NCI-H2196 treated with DMSO at 0.1 percent for 48 hours (cell line): ENCODE data around the gene CHURC1.
"Not testable (repeated sequence)": the region's sequence is repeated elsewhere in the genome, so short reads cannot be mapped to it uniquely, and the experiment has no call there.

ENCODE experiments used
- DNase-seq: peaks from one replicate; lab custom pipeline; 2025; ENCODE audit not compliant: unreplicated experiment; lab: John Stamatoyannopoulos, UW

CHURC1 gene

GRCh38 chr14:64906022-64906421, 8.2 kb upstream of the CHURC1 start:
- no peak for DNase-seq

GRCh38 chr14:64910847-64911495, 3.3 kb upstream of the CHURC1 start:
- no peak for DNase-seq

GRCh38 chr14:64912261-64912660, 2.0 kb upstream of the CHURC1 start:
- DNase-seq, result no peak

GRCh38 chr14:64913477-64913876, 778 bp upstream of the CHURC1 start:
- DNase-seq, result not testable (repeated sequence)

DNA sequence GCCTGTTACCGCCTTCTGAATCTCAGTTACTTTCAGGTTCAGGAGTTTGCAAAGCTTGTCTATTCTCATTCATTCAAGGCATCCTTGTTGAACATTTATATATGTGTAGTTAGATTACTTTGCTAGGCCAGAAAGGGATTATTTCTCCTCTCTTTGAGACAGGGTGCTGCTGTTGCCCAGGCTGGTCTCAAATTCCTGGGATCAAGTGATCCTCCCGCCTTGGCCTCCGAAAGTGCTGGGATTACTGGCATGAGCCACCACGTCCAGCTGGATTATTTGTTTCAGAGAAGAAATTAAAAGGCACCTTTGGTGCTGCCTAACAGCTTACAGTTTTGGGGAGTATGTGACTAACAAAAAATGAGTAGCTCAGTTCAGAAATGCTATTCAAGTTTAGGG, 772 bp downstream of the CHURC1 start:
- DNase-seq, result no peak

DNA sequence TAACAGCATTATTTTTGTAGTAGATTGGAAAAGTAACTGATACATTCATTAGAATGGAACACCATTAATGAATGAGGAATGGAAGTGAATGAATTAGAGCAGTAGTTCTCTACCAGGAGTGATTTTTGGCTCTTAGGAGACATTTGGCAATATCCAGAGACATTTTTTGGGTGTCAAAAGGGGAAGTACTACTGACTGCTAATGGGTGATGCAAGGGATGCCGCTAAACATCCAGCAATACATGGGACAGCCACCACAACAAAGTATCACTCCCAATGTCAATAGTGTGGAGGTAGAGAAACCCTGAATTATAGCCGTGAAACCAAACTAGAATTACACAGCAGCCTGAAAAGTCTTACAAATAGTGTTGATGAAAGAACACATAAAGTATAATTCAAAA, 1.5 kb downstream of the CHURC1 start:
- no peak for DNase-seq

DNA sequence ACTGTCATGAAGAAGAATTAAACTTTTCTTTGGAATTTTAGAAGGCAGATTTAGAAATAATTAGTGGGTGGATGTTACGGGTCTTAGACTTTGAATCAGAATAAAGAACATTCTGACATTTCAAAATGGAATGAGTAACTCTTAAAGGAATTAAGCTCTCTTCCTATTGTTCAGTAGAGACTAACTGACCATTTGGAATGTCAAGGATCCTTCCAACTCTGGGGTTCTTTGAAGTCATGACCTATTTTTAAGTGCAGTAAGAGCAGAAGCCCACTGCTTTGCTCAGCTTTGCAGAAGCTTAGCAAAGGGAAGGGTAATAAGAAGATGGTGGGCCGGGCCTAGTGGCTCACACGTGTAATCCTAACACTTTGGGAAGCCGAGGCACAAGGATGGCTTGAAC, 4.0 kb downstream of the CHURC1 start:
- no peak for DNase-seq

DNA sequence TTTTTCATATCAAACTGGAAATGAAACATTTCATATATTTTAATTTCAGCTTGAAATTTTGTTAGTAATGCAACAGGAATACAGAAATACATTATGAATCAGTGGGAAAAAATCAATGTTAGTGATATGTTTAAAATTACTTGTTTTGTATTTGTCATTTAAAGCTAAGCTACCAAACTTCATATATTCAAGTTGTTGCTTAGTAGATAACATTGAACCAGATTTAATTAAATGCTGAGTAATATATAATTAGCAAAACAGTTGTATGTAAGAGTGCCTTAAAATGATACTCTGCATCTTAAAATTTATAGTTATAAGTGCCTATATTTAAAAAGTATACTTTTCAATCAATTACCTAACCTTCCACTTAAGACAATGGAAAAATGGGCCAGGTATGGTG, 5.0 kb downstream of the CHURC1 start:
- no peak for DNase-seq

DNA sequence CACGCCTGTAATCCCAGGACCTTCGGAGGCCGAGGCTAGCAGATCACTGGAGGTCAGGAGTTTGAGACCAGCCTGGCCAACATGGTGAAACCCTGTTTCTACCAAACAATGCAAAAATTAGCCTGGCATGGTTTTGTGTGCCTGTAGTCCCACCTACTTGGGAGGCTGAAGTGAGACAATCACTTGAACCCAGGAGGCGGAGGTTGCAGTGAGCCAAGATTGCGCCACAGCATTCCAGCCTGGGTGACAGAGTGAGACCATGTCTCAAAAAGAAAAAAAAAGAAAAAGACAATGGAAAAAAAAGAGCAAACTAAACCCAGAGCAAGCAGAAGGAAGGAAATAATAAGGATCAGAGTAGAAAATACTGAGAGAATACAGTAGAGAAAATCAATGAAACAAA, 5.4 kb downstream of the CHURC1 start:
- DNase-seq, result no peak

- DNase-seq, result no peak
These were observed 6.2 kb downstream of the CHURC1 start for GRCh38 chr14:64920465-64920864.

- no peak for DNase-seq
These were observed 8.8 kb downstream of the CHURC1 start for GRCh38 chr14:64923015-64923414.

GRCh38 chr14:64926398-64926995, 12.2 kb downstream of the CHURC1 start:
- DNase-seq, result no peak

DNA sequence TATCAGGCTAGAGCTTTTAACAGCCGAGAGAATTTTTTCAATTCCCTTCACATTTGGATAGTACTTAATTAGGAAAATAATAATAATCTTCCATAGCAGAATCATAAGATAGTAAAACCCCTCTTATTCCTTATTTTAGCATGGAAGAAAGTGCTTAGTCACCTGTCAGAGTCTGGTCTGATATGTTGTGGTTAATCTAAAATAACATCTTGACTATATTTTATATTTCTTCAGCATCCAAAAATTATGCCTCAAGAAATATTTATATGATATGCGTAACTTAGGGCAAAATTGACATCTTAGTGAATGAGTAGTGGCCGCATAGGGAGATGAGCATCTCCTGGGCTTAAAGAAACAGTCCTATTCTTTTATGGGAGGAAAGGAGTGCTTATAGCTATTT, 12.8 kb downstream of the CHURC1 start:
- no peak for DNase-seq

- no peak for DNase-seq
These were observed 14.2 kb downstream of the CHURC1 start for GRCh38 chr14:64928239-64929013.

DNA sequence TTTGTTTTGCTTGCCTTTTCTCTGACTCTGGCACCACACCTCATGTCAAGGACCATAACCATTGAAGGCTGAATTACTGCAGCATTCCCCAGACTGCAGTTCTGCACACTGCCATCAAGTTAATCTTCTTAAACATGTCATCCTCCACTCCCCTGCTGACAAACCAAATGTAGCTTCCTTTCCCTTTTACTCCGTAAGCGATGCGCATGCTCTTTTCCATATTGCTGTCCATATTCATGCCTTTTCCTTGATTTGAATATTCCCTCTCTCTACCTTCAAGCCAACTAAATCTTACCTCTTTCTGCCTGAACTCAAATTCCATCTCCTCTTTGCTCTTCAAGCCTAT, 14.7 kb downstream of the CHURC1 start:
- DNase-seq, result no peak

- no peak for DNase-seq
These were observed 16.0 kb downstream of the CHURC1 start for GRCh38 chr14:64930085-64930843.

DNA sequence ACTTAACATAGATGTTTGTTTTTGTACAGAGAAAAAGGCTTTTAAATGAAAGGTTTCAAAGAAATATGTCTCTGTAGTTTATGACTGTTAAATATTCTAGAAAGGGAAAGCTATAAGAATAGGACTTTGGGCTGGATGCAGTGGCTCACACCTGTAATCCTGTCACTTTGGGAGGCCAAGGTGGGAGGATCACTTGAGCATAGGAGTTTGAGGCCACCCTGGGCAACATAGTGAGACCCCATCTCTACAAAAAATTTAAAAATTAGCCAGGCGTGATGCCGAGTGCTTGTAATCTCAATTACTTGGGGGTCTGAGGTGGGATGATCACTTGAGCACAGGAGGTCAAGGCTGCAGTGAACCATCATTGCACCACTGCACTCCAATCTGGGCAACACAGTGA, 16.9 kb downstream of the CHURC1 start:
- no peak for DNase-seq

DNA sequence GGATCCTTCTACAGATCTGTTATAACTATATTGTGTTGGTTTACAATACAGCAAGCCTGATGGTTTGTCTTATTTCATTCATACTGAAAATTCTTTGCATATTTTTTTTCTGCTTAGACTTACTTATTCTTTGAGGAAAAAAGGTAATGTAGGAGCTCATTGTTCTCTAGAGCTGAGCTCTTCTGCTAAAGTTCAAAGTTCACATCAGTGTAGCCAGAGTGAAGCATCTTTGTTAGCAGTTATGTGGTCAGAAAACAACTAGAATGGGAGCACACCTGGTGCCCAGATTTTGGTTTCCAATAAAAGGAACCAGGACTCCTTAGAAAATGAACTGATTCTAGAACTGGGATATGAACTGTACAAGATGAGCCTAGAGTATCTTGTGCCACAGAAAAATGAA, 18.0 kb downstream of the CHURC1 start:
- DNase-seq, result no peak

- no peak for DNase-seq
These were observed 20.2 kb downstream of the CHURC1 start for GRCh38 chr14:64934338-64934929.

DNA sequence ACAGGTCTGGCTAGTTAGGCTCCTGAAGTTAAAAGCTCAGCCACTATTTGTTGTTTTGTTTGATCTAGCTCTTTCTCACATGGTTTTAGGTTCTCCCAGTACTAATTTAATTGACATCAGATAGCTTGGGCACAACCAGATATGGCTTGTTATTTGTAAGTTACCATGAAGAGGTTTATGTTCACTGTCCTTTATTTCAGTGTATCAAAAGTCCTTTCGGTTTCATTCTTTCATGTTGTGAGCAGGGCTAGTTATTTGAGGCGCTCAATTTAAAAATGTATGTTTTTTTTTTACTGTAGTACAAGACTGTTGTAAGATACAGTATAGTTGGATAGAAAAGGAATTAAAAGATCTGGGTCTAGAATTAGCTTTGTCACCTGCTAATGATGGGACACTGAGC, 21.3 kb downstream of the CHURC1 start:
- no peak for DNase-seq

DNA sequence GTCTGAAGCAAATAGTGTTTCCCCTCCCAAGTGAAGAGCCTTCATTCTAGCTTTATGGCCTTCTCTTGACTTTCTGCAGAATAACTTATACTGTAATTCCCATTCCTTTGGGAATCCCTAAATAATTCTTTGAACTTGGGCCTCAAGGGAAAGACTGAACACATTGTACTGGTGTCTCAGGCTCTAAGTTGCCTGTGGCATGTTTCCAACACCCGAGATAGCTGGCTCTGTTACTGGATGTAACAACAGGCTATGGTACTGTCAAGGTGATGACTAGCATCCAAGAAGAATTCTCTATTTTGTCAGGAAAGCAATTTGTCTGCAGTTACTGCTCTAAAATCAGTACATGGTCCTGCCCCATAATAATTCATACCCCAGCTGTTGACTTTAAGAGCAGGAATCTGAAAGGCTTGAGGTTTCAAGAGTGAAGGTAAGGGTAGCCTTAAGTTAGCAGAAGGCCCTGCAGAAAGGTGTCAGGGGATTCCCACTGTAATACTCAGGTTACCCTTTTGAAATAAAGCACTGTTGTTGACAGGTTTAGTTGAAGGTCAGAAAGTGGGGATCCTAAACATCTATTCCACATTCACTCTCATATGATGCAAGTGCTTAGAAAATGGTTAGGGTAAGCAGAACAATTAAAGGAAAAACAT, 23.0 kb downstream of the CHURC1 start:
- no peak for DNase-seq
